Measurements from ENCODE around the gene ADAMTS15.

ADAMTS15 gene

GRCh38 chr11:130448416-130449309 lies at the start of gene ADAMTS15:
Gene ADAMTS15, plus strand, starts transcription at chr11:130448645. Its CDS starts 329 bp downstream, at chr11:130448974.
- no peak for DNase-seq (ENCODE audit: low read depth, low spot score)

- no peak for DNase-seq (ENCODE audit: low read depth, low spot score)
Observed at GRCh38 chr11:130399196-130399595, 49.2 kb upstream of the ADAMTS15 start.

- no peak for DNase-seq (ENCODE audit: low read depth, low spot score)
Observed at GRCh38 chr11:130400781-130401483, 47.5 kb upstream of the ADAMTS15 start.

GRCh38 chr11:130402570-130402969 lies 45.9 kb upstream of the ADAMTS15 start:
- DNase-seq (ENCODE audit: low read depth, low spot score) = no peak

GRCh38 chr11:130403271-130403804 lies 45.1 kb upstream of the ADAMTS15 start:
- no peak for DNase-seq (ENCODE audit: low read depth, low spot score)

- DNase-seq (ENCODE audit: low read depth, low spot score) = no peak
Observed at GRCh38 chr11:130403967-130404366, 44.5 kb upstream of the ADAMTS15 start.

- DNase-seq (ENCODE audit: low read depth, low spot score) = no peak
Observed at GRCh38 chr11:130404727-130405126, 43.7 kb upstream of the ADAMTS15 start.

GRCh38 chr11:130405428-130405827 lies 43.0 kb upstream of the ADAMTS15 start:
- DNase-seq (ENCODE audit: low read depth, low spot score) = no peak

- no peak for DNase-seq (ENCODE audit: low read depth, low spot score)
Observed at GRCh38 chr11:130407978-130408377, 40.5 kb upstream of the ADAMTS15 start.

- DNase-seq (ENCODE audit: low read depth, low spot score) = no peak
Observed at GRCh38 chr11:130408401-130408890, 40.0 kb upstream of the ADAMTS15 start.

GRCh38 chr11:130408901-130409300 lies 39.5 kb upstream of the ADAMTS15 start:
- no peak for DNase-seq (ENCODE audit: low read depth, low spot score)

- DNase-seq (ENCODE audit: low read depth, low spot score) = no peak
Observed at GRCh38 chr11:130409594-130410388, 38.7 kb upstream of the ADAMTS15 start.

- DNase-seq (ENCODE audit: low read depth, low spot score) = no peak
Observed at GRCh38 chr11:130411223-130411622, 37.2 kb upstream of the ADAMTS15 start.

GRCh38 chr11:130413405-130414106 lies 34.9 kb upstream of the ADAMTS15 start:
- DNase-seq (ENCODE audit: low read depth, low spot score) = no peak

GRCh38 chr11:130414107-130415080 lies 34.1 kb upstream of the ADAMTS15 start:
- no peak for DNase-seq (ENCODE audit: low read depth, low spot score)

GRCh38 chr11:130415731-130416529 lies 32.5 kb upstream of the ADAMTS15 start:
- DNase-seq (ENCODE audit: low read depth, low spot score) = no peak

- DNase-seq (ENCODE audit: low read depth, low spot score) = no peak
Observed at GRCh38 chr11:130416530-130416882, 31.9 kb upstream of the ADAMTS15 start.

- no peak for DNase-seq (ENCODE audit: low read depth, low spot score)
Observed at GRCh38 chr11:130416906-130417305, 31.5 kb upstream of the ADAMTS15 start.

- DNase-seq (ENCODE audit: low read depth, low spot score) = no peak
Observed at GRCh38 chr11:130418210-130418609, 30.2 kb upstream of the ADAMTS15 start.

All from activated CD4-positive, CD25-positive, alpha-beta regulatory T cell treated with anti-CD3 and anti-CD28 coated beads, Interleukin-2, amount 50 U/mL, for 16 hours (primary cell).